GM23248 (cell line): ENCODE data around the gene PPARGC1A. TPM values are rescaled to one million over a fixed set of nuclear protein-coding genes. Genes with fewer than 3 reads are reported as not detected.

Experiments
- DNase-seq: peaks from one replicate; pipeline ENCODE4 v3.0.0-alpha.2; 2015
- H2AFZ ChIP-seq: fragments of 200-600 bp; sonication (generic); 2 replicates; pipeline ENCODE4 v1.6.1; 2016; ENCODE audit warnings: antibody characterized with exemption
- H3F3A ChIP-seq: fragments of 200-600 bp; sonication (generic); 2 replicates; pipeline ENCODE4 v1.6.1; 2016; ENCODE audit warnings: mild to moderate bottlenecking, antibody characterized with exemption, mixed run types; ENCODE audit not compliant: insufficient read depth
- H3K27ac ChIP-seq: fragments of 200-600 bp; sonication (generic); 2 replicates; pipeline ENCODE4 v1.5.1; 2016; ENCODE audit warnings: mild to moderate bottlenecking
- H3K27me3 ChIP-seq: fragments of 200-600 bp; sonication (generic); replicated peaks from 2 replicates; pipeline ENCODE4 v1.6.1; 2016; ENCODE audit warnings: mild to moderate bottlenecking; ENCODE audit not compliant: insufficient read depth
- H3K36me3 ChIP-seq: fragments of 200-600 bp; sonication (generic); 2 replicates; pipeline ENCODE4 v1.6.1; 2016; ENCODE audit warnings: low read depth, mild to moderate bottlenecking
- H3K4me1 ChIP-seq: fragments of 200-600 bp; sonication (generic); 2 replicates; pipeline ENCODE4 v1.6.1; 2016; ENCODE audit warnings: mild to moderate bottlenecking; ENCODE audit not compliant: insufficient read depth
- H3K4me2 ChIP-seq: fragments of 200-600 bp; sonication (generic); one replicate; pipeline ENCODE4 v1.6.1; 2016; ENCODE audit warnings: mild to moderate bottlenecking; ENCODE audit not compliant: unreplicated experiment
- H3K4me3 ChIP-seq: fragments of 200-600 bp; sonication (generic); 2 replicates; pipeline ENCODE4 v1.5.1; 2016; ENCODE audit warnings: mild to moderate bottlenecking
- H3K79me2 ChIP-seq: fragments of 200-600 bp; sonication (generic); 2 replicates; pipeline ENCODE4 v1.6.1; 2016; ENCODE audit warnings: mild to moderate bottlenecking; ENCODE audit not compliant: insufficient read depth
- H3K9ac ChIP-seq: fragments of 200-600 bp; sonication (generic); 2 replicates; pipeline ENCODE4 v1.6.1; 2016; ENCODE audit warnings: mild to moderate bottlenecking
- H3K9me2 ChIP-seq: fragments of 200-600 bp; sonication (generic); 2 replicates; pipeline ENCODE4 v1.6.1; 2016; ENCODE audit warnings: mixed run types, mild to moderate bottlenecking, moderate library complexity; ENCODE audit not compliant: insufficient read depth
- H3K9me3 ChIP-seq: fragments of 200-600 bp; sonication (generic); one replicate; pipeline ENCODE4 v1.6.1; 2017; ENCODE audit warnings: low read depth
- H4K20me1 ChIP-seq: fragments of 200-600 bp; sonication (generic); 2 replicates; pipeline ENCODE4 v1.6.0; 2016; ENCODE audit not compliant: insufficient read depth
- EZH2 ChIP-seq: fragments of 200-600 bp; sonication (generic); IDR thresholded peaks from 2 replicates; pipeline ENCODE4 v1.6.1; 2018; ENCODE audit warnings: antibody characterized with exemption, mild to moderate bottlenecking; ENCODE audit not compliant: insufficient read depth, poor library complexity, severe bottlenecking
- EZH2phosphoT487 ChIP-seq: fragments of 200-600 bp; sonication (generic); IDR thresholded peaks from 2 replicates; pipeline ENCODE4 v1.6.1; 2018; ENCODE audit warnings: antibody characterized with exemption, moderate library complexity, mild to moderate bottlenecking, low read depth; ENCODE audit not compliant: insufficient read depth
- WGBS, 2 experiments: methylation state at CpG; one replicate each; pipeline ENCODE4 v1.1.6; 2015 to 2017; ENCODE audit warnings: low lambda C conversion rate in 2 of 2, low coverage in 1 of 2; ENCODE audit errors: missing lambda C conversion rate in 2 of 2; 5-methylcytosine and 5-hydroxymethylcytosine counted together
- in situ Hi-C: fragments of 300-500 bp; cut with MboI; formaldehyde crosslinking; loops from 2 replicates; pipeline ENCODE4 v1.15.0; 2020
- polyA plus RNA-seq: library from polyadenylated mRNA; unstranded; fragments of >200 nt; fragmentation: Nextera tagmentation; extraction: Ambion mirVana; gene quantifications from 2 replicates; pipeline ENCODE4 v1.2.1, GENCODE V29; 2016
- total RNA-seq: library from RNA; depleted of rRNA; stranded (reverse); fragments of >200 nt; shearing (Covaris generic); gene quantifications from 2 replicates; pipeline ENCODE4 v1.2.3, GENCODE V29; 2014

The PPARGC1A gene
- total and polyA plus RNA-seq, 2 experiments from 2014 or later = not detected

DNA sequence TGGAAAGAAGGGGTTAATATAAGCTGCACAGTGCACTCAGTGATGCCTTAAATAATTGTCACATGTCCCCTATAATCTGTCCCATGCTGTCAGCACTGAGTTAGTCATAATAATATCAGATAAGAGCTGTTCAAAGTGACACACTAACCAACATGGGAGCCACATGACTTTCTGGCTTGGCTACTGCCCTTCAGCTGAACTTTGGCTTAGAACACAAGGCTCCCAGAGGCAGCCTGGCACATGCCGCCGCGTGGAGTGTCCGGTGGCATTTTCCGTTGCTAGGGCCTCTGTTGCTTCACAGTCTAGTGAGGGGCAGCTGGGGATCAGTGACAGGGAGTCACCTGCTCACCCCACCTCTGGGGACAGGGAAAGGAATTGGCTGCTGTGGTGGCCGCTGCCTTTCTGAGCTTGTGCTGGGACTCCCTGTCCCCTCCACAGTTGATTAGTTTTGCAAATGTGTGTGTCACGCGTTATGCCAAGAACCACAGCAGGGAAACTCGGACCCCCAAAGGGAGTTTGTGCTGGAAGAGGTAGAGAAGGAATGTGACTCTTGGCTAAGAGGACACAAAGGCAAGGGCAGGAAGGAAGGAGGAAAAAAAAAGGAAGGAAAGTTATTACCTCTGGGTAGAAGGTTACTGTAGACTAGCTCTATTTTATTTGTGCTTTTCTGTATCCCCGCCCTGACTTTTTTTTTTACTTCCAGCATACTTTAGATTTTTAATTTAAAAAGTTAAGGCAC, 41.1 kb upstream of the PPARGC1A start:
- Histone ChIP-seq H3K4me1 (peaks cover 29% of the 10 kb centered on the region), H3K4me2 (no peak overlapping the region), H4K20me1 (no peaks in the 10 kb centered on the region), H3F3A (0 out of 2 replicates have a peak, but pooled peaks cover 6% of the 10 kb centered on the region), H3K9me2 (no peaks in the 10 kb centered on the region), H3K27ac (no peak overlapping the region), H3K27me3 (no peaks in the 10 kb centered on the region; the same call in 1 of the 2 replicates), H3K4me3 (no peak overlapping the region), H2AFZ (no peak overlapping the region), H3K9ac (no peak overlapping the region), H3K9me3 (no peaks in the 10 kb centered on the region), H3K79me2 (no peaks in the 10 kb centered on the region), H3K36me3 (no peaks in the 10 kb centered on the region)
- peak; percentile 45 for DNase-seq
- TF ChIP-seq EZH2 (no peak), EZH2phosphoT487 (no peak)
- in situ Hi-C loops = no loop called here
- 21 to 31% methylated on average over 10 of the region's 10 CpGs for whole genome bisulfite sequencing, 2 experiments

DNA sequence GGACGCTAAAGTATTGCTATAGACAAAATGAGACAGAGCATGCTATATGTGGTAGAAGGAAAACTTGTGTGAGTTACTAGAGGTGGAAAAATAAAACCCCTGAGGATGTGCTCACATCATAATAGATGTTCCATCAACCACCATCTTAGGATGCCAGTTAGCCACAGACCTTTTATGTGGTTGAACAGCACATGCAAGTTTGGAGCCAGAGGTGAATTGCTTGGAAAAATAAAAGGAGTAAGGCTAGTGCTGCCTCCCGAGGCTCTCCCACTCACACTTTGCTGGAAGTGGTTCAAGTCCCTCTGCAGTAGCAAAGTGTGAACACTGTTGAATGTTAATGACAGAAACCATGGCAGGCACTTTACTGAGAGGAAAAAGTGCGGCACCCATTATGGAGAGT, 39.4 kb upstream of the PPARGC1A start:
- 0 out of 2 replicates have a peak, but pooled peaks cover 6% of the 10 kb centered on the region for H3F3A ChIP-seq
- DNase-seq = no peak
- no peak overlapping the region for H3K27ac ChIP-seq
- no peak overlapping the region for H2AFZ ChIP-seq
- no peaks in the 10 kb centered on the region for H3K36me3 ChIP-seq
- no peaks in the 10 kb centered on the region for H3K9me3 ChIP-seq
- H3K9ac ChIP-seq = no peak overlapping the region
- no peaks in the 10 kb centered on the region for H3K79me2 ChIP-seq
- H3K4me2 ChIP-seq = no peak overlapping the region
- in situ Hi-C loops = no loop called here
- H4K20me1 ChIP-seq = no peaks in the 10 kb centered on the region
- TF ChIP-seq EZH2 (no peak), EZH2phosphoT487 (no peak)
- no peaks in the 10 kb centered on the region for H3K9me2 ChIP-seq
- peaks cover 14% of the 10 kb centered on the region for H3K4me1 ChIP-seq
- 69 to 73% methylated on average over 3 of the region's 3 CpGs for WGBS, 2 experiments
- H3K4me3 ChIP-seq = no peak overlapping the region
- H3K27me3 ChIP-seq = no peaks in the 10 kb centered on the region; the same call in 1 of the 2 replicates

DNA sequence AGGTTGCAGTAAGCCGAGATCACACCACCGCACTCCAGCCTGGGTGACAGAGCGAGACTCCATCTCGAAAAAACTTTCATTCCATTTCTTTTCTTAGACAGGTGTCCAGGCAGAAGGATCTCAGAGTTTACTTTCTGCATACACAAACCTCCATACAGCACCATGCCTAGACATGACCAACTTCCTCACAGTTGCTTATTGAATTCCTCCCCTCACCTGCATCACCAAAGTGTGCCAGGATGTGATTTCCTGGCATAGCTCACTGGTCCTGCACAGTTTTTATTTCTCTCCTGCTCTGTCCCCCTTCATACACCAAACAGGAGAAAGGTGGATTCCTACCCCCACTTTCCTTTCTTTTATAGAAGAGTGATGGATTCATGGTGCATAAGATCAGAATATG, 34.7 kb upstream of the PPARGC1A start:
- Histone ChIP-seq H3K9me2 (no peaks in the 10 kb centered on the region), H2AFZ (no peak overlapping the region), H3K79me2 (no peaks in the 10 kb centered on the region), H4K20me1 (no peaks in the 10 kb centered on the region), H3K4me3 (no peak overlapping the region), H3K4me2 (no peak overlapping the region), H3K27me3 (peaks cover 12% of the 10 kb centered on the region), H3K9me3 (no peaks in the 10 kb centered on the region), H3K27ac (no peak overlapping the region), H3K36me3 (no peaks in the 10 kb centered on the region), H3K4me1 (no peaks in the 10 kb centered on the region), H3F3A (no peaks in the 10 kb centered on the region), H3K9ac (no peak overlapping the region)
- in situ Hi-C loops = no loop called here
- WGBS, 2 experiments = 77 to 79% methylated on average over 4 of the region's 4 CpGs
- no peak for DNase-seq
- TF ChIP-seq EZH2 (no peak), EZH2phosphoT487 (no peak)

DNA sequence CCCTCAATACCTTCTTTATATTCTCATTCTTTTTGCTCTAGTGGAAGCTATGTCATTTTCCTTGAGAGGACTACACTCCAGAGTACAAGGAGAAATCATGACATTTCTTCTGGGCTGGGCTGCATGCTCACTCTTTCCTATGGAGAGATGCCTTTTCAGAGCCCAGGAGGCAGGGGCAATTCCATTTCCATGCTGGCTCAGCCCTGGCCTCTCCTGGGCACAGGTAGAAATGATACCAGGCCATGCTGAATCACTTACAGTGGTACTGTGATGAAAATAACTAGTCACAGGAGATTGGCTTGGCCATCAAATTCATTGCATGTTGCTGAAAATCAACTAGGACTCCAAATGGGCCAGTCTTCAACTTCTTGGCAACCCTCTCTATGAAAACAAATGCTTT, 34.0 kb upstream of the PPARGC1A start:
- H3K27me3 ChIP-seq = peaks cover 15% of the 10 kb centered on the region
- no peaks in the 10 kb centered on the region for H3K4me1 ChIP-seq
- H3K9me2 ChIP-seq = no peaks in the 10 kb centered on the region
- H3K4me3 ChIP-seq = no peak overlapping the region
- in situ Hi-C loops = no loop called here
- H4K20me1 ChIP-seq = no peaks in the 10 kb centered on the region
- TF ChIP-seq EZH2 (no peak), EZH2phosphoT487 (no peak)
- no peaks in the 10 kb centered on the region for H3F3A ChIP-seq
- no peaks in the 10 kb centered on the region for H3K36me3 ChIP-seq
- H3K27ac ChIP-seq = no peak overlapping the region
- H3K9me3 ChIP-seq = no peaks in the 10 kb centered on the region
- H3K4me2 ChIP-seq = no peak overlapping the region
- H3K9ac ChIP-seq = no peak overlapping the region
- no peak for DNase-seq
- H3K79me2 ChIP-seq = no peaks in the 10 kb centered on the region
- no peak overlapping the region for H2AFZ ChIP-seq
